AG20443 (cell line): ENCODE measurements around the gene THEMIS.
"Not testable (repeated sequence)": the region's sequence is repeated elsewhere in the genome, so short reads cannot be mapped to it uniquely, and the experiment has no call there.

Source experiments
- DNase-seq: peaks from one replicate; pipeline ENCODE4 v3.0.0; 2012; ENCODE audit warnings: low spot score, mixed read lengths

THEMIS gene

GRCh38 chr6:127900935-127901334 is at the start of gene THEMIS:
THEMIS (minus strand) TSS chr6:127901058; CDS start chr6:127900932, 126 bp downstream.
- DNase-seq = no peak

GRCh38 chr6:127949251-127949650 is 48.4 kb upstream of the THEMIS start:
- no peak for DNase-seq

GRCh38 chr6:127946388-127946787 is 45.5 kb upstream of the THEMIS start:
- DNase-seq = no peak

- DNase-seq = no peak
Observed at GRCh38 chr6:127945434-127946097, 44.7 kb upstream of the THEMIS start.

DNA sequence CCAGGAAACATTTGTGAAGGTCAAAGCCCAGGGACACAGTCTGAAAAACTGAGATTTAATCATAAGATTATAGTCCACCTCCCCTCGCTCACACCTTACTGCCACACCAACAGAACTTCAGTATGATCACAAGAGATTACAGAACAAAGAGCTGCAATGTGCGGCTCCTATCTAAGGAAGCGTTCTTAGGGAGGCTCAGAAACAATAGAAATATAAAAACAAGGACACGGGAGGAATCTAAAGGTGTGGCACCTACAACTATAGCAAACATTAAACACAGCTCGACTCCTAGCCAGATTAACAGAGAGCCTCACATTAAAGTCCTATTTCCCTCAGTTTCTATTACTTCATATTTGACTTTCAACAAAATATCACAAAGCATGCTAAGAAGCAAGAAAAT is 40.4 kb upstream of the THEMIS start:
- DNase-seq = no peak

DNA sequence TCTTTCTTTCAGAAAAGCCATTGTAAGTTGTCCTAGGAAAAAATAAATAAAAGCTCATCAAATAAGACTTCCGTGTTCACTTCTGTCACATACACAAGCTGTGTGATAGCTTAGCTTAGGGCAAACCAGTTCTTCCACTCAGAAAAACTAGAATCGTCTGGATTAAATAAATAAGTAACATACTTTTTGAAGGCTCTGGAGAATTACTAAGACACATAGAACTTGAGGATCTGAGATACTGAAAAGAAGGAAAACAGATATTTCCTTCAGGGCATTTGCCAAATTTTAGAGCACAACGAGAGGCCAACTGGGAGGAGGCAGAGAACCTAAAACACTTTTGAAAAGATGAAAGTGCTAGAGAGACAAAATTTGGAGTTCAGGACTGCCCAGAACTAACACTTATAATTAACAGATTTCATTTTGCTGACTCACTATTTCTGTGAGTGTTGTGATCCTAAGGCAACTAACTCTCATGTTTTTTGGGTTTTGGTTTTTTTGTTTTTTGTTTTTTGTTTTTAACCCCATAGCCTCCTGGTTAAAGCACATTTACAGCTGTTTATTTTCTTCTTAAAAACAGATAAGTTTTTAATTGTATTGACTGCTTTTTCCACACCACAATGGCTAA is 38.7 kb upstream of the THEMIS start:
- peak; percentile 12 for DNase-seq

DNA sequence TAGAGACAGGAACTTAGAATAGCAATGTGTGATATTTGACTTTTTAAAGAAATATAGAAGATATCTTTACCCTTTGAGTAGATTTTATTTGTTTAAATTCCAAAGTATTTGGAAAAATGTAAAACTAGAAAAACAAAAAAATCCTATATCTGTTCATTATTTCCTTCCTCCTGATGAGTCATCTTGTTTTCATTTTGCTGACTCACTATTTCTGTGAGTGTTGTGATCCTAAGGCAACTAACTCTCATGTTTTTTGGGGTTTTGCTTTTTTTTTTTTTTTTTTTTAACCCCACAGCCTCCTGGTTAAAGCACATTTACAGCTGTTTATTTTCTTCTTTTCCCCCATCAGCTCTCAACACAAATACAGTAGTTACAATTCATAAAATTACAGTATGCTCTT is 37.8 kb upstream of the THEMIS start:
- DNase-seq = peak; percentile 12

DNA sequence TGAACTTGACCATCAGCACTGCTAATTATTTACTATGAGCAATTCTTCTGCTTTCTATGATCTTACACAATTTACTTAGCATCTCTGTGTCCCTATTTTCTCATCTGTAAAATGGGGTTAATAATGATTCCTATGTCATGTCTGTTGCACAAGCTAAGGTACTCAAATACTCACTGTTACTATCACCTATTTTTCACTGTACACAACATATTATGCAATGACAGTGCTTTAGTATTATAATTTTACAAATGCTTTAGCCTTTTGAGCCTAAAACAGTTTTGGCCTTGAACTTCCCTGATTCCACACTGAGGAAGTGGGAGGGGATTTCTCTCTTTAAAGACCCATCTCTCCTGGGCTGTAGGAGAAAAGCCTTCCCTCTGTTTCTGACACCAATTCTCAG is 36.9 kb upstream of the THEMIS start:
- DNase-seq = no peak

GRCh38 chr6:127937102-127937501 is 36.2 kb upstream of the THEMIS start:
- DNase-seq = no peak

GRCh38 chr6:127934956-127935355 is 34.1 kb upstream of the THEMIS start:
- no peak for DNase-seq

- DNase-seq = no peak
Observed at GRCh38 chr6:127933852-127934840, 33.3 kb upstream of the THEMIS start.

DNA sequence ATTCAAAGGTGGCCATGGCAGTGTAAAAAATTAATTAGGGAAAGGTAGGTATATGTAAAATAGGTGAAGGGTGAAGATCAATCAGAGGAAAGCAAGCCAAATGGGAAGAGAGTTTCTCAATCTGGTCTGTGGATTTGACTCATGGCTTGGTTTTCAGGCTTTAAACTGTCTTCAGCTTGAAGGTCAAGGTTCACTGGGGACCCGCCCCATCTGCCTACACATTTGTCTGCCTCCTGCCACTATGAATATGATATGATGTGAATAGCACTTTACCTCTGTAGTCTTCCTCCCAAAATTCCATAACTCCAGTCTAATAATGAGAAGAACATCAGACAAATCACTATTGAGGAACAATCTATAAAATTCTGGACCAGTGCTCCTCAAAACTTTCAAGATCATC is 32.3 kb upstream of the THEMIS start:
- no peak for DNase-seq

- no peak for DNase-seq
Observed at GRCh38 chr6:127932708-127933107, 31.9 kb upstream of the THEMIS start.

- not testable (repeated sequence) for DNase-seq
Observed at GRCh38 chr6:127926441-127926840, 25.6 kb upstream of the THEMIS start.

GRCh38 chr6:127924440-127924839 is 23.6 kb upstream of the THEMIS start:
- DNase-seq = no peak

DNA sequence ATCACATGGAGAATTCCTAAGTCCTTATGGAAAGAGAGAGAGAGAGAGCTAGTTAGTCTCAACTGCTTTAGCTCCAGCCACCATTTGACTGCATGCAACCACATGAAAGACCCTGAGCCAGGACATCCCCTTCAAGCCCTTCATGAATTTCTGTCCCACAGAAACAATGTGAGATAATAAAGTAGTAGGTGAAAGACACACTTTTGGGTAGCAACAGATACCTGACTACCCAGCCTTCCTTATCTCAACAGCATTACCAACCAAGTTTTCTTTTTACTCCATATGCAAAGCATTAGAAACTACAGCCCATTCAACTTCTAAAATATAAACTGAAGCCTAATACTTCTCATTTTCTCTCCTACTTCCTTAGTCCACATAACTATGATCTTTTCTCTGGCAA is 23.2 kb upstream of the THEMIS start:
- no peak for DNase-seq

DNA sequence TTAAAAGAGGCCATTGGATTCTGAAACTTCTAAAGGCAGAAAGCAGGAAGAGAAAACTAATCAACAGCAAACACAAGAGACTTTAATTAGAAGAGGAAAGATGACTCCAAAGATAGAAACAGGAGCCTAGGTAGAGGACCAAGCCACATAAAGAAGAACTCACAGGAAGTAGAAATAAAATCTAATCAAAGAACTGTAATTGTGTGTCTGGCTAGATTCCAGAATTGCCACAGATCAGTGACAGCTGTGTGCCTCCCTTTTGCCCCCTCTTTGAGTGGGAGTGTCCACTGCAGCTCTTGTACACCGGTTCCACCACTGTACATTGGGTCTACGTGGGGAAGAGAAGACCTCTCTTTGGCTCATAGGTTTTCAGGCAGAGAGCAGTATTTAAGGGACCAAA is 22.3 kb upstream of the THEMIS start:
- no peak for DNase-seq

GRCh38 chr6:127921982-127922381 is 21.1 kb upstream of the THEMIS start:
- no peak for DNase-seq

GRCh38 chr6:127920804-127921203 is 19.9 kb upstream of the THEMIS start:
- DNase-seq = no peak

GRCh38 chr6:127918506-127919427 is 17.9 kb upstream of the THEMIS start:
- DNase-seq = no peak

- no peak for DNase-seq
Observed at GRCh38 chr6:127917766-127918165, 16.9 kb upstream of the THEMIS start.

- no peak for DNase-seq
Observed at GRCh38 chr6:127914240-127914639, 13.4 kb upstream of the THEMIS start.
